GM19372 (cell line): Measurements from ENCODE around the gene PCGF3.
"Not testable (repeated sequence)": the region's sequence is repeated elsewhere in the genome, so short reads cannot be mapped to it uniquely, and the experiment has no call there.

Experiments used
- ATAC-seq: cut with Tn5 transposase; IDR thresholded peaks from one replicate; pipeline ENCODE4 v1.9.1; 2021; ENCODE audit warnings: mild to moderate bottlenecking, low read depth, moderate library complexity; ENCODE audit not compliant: unreplicated experiment

Gene PCGF3

GRCh38 chr4:720111-720860 is 14.7 kb downstream of the PCGF3 start:
- no peak for ATAC-seq

GRCh38 chr4:721261-722168 is 15.9 kb downstream of the PCGF3 start:
- ATAC-seq, result no peak

- no peak for ATAC-seq
These were observed 16.6 kb downstream of the PCGF3 start for GRCh38 chr4:722169-722725.

GRCh38 chr4:722851-723360 is 17.3 kb downstream of the PCGF3 start:
- no peak for ATAC-seq

GRCh38 chr4:723751-724530 is 18.3 kb downstream of the PCGF3 start:
- no peak for ATAC-seq

- no peak for ATAC-seq
These were observed 20.0 kb downstream of the PCGF3 start for GRCh38 chr4:725391-726234.

GRCh38 chr4:726235-726787 is 20.7 kb downstream of the PCGF3 start:
- ATAC-seq, result no peak

GRCh38 chr4:726838-727237 is 21.2 kb downstream of the PCGF3 start:
- ATAC-seq, result no peak

- no peak for ATAC-seq
These were observed 21.9 kb downstream of the PCGF3 start for GRCh38 chr4:727576-727975.

- no peak for ATAC-seq
These were observed 24.0 kb downstream of the PCGF3 start for GRCh38 chr4:729336-730315.

GRCh38 chr4:730511-730910 is 24.9 kb downstream of the PCGF3 start:
- no peak for ATAC-seq

GRCh38 chr4:730946-731904 is 25.6 kb downstream of the PCGF3 start:
- ATAC-seq, result not testable (repeated sequence)

GRCh38 chr4:731954-732353 is 26.3 kb downstream of the PCGF3 start:
- not testable (repeated sequence) for ATAC-seq

- ATAC-seq, result no peak
These were observed 26.9 kb downstream of the PCGF3 start for GRCh38 chr4:732486-732885.

GRCh38 chr4:732911-733630 is 27.4 kb downstream of the PCGF3 start:
- ATAC-seq, result no peak

GRCh38 chr4:733631-733980 is 28.0 kb downstream of the PCGF3 start:
- ATAC-seq, result no peak
